ENCODE results near the gene LPO.
A peak's percentile ranks its signal among the peaks of the same experiment; 100 is the strongest.

Gene LPO

DNA sequence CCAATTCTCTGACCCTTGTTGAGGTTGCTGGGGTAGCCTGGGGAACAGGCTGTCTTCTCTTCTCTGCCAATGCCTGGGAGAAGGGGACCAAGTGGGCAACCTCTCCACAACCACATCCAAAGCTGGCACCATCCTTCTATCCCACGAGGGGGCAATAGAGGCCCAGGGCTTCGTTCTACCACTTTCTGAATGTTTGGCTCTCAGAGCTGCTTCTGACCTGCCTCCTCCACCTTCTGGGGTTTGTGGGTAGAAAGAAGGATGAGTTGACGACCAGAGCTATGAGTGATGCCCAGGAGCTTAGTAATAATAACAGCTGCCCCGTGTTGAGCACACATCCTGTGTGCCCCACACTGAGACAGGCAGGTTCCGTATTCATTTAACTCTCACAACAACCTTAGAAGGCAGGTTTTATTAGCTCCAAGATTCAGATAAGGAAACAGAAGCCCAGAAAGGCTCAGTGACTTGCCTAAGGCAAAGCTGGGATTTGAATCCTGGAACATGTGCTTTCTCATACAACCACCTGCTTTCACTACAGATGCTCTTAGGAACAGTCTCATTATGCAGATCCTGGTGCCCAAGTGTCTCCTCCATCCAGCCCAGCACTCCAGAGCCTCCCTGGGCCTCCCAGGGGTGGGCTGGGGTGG lies 79.2 kb downstream of the LPO start:
- DNase-seq (ENCODE audit: low read depth in 3 of 3), result peak in 2 of 3 experiments; percentile 53 to 62

DNA sequence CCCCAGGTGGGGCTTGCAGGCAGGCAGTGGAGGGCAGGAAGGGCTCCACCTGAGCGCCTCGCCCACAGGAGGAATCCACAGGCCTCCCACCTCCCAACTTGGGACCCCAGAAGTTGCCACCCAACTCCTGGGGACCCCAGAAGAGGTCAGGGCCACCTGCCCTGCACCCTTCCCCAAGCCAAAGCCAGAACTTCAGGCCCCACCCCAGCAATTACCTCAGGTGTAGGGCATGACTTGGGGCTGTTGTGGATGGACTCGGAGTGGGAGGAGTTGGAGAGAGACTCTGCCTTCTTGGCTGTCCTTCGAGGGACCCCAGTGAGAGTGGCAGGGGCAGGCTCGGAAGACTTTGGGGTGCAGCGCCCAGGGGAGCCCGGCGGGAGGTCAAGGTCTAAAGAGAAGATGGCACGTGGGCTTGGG lies 79.7 kb downstream of the LPO start:
- DNase-seq (ENCODE audit: low read depth in 3 of 3), result no peak

Measured in stimulated activated CD4-positive, alpha-beta T cell treated with anti-CD3 and anti-CD28 coated beads, TNF-alpha, amount 100 ng/mL, for 4 hours (primary cell).